NCI-H446 treated with DMSO at 0.1 percent for 48 hours (cell line): ENCODE data around the gene LRRFIP2.
"Not testable (repeated sequence)": the region's sequence is repeated elsewhere in the genome, so short reads cannot be mapped to it uniquely, and the experiment has no call there.

Source experiments
- DNase-seq: peaks from one replicate; lab custom pipeline; 2025; lab: John Stamatoyannopoulos, UW

The LRRFIP2 gene

GRCh38 chr3:37189109-37189508 is 14.7 kb upstream of the LRRFIP2 start:
- no peak for DNase-seq

GRCh38 chr3:37183976-37184375 is 9.6 kb upstream of the LRRFIP2 start:
- DNase-seq: no peak

- no peak for DNase-seq
Measured at GRCh38 chr3:37183375-37183831, 9.0 kb upstream of the LRRFIP2 start.

GRCh38 chr3:37182816-37183215 is 8.4 kb upstream of the LRRFIP2 start:
- DNase-seq: no peak

GRCh38 chr3:37181756-37182155 is 7.4 kb upstream of the LRRFIP2 start:
- no peak for DNase-seq

DNA sequence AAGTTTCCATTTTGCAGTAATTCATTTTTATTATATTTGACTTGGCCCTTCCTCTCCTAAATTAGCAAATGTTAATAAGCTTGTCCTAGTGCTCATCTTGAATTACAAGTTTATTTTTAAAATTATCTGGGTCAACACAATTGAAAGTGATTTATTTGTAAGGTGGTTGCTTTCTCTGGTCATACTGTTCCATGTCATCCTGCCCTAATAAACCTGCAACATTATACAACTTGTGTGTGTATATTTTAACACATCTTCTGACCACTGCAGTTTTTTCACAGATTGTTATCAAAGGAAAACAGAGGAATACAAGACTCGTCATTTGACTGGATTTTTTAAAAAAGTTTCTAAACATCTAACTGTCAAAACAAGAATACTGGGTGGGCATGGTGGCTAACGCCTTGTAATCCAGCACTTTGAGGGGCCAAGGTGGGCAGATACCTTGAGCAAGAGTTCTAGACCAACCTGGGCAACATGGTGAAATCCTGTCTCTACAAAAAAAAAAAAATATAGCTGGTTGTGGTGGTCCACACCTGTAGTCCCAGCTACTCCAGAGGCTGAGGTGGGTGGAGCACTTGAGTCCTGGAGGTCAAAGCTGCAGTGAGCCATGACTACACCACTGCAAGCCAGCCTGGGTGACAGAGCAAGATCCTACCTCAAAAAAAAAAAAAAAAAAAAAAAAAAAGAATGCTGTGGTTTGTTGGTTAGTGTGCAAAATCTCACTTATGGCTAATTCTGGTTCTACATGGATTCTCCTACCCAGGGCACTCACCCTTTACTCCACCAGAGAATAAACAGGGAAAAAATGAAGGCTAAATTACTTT is 5.0 kb upstream of the LRRFIP2 start:
- DNase-seq: no peak

DNA sequence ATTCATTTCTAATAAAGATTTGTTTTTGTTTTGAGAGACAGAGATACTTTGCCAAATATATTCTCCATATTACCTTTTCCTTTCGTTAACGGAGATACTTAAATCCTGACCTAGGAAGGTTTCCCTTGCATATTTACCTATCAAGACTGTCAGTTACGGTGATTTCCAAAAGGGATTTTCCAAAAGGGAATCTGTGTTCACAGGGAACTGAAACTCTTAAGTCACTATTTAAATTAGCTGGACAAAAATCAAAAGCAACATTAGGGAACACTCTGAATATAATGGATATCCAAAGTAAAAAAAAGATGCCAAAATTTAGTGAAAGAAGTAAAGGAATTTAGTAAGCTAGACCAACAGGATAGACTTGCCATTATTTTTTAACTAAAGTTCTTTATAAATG is 576 bp downstream of the LRRFIP2 start:
- DNase-seq: no peak

GRCh38 chr3:37171144-37171543 is 3.2 kb downstream of the LRRFIP2 start:
- DNase-seq: no peak

DNA sequence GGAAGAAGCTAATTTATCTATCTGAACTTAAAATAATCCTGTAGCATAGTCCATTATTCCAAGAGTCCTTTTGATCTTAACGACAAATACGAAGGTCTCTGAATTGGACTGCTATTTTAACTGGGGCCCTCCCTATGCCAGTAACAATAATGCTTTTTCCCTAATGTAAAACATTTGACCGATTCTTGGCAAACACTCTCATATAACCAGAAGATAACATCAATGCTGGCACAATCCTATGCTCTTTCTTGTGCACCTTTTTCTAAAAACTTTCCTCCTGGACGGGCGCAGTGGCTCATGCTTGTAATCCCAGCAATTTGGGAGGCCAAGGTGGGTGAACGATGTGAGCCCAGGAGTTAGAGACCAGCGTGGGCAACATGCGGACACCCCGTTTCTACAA is 3.9 kb downstream of the LRRFIP2 start:
- DNase-seq: no peak

GRCh38 chr3:37170060-37170459 is 4.3 kb downstream of the LRRFIP2 start:
- no peak for DNase-seq

GRCh38 chr3:37168896-37169295 is 5.5 kb downstream of the LRRFIP2 start:
- no peak for DNase-seq

DNA sequence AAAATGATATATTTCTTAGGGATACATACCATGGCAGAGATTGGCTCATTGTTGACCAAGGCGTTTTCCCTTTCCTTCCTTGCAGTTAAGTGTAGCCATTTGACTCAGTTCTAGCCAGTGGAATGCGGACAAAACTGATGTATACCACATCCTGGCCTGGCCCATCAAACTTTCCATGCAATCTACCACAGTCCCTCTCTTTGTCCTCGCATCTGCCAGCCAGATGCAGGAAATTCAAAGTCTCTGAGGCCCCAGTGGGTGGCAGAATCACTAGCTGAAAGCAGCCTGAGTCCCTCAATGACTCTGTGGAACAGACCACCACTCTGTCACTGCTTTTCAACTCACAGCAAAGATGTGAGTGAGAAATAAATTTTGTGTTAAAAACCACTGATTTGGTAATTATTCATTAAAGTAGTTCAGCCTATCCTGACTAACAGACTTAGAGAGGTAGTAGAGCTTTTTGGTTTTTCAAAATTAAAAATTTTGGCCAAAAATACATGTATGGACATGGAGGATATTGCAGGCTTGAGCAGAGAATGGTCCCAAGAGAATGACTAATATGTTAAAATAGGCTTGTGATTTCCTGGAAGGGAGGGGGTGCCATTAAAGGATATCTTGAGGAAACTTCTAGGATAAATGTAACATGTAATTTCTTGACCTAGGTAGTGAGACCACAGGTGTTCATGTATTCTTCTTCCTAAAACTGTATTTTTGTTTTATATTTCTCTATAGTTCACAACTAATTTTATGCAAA is 10.9 kb downstream of the LRRFIP2 start:
- DNase-seq: no peak

- no peak for DNase-seq
Measured at GRCh38 chr3:37162501-37163245, 11.7 kb downstream of the LRRFIP2 start.

DNA sequence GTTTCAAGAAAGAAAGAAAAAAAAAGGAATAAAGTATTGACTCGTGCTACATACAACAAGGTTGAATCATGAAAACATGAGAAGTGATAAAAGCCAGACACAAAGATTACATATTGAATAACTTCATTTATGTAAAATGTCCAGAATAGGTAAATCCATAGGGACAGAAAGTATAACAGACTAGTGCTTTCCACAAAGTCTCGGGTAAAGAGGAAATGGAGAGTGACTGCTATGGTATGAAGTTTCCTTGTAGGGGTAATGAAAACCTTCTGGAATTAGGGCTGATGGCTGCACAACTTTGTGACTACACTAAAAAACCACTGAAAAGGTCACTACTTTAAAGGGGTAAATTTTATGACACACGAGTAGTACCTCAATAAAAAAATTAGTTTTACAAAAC is 13.0 kb downstream of the LRRFIP2 start:
- no peak for DNase-seq

GRCh38 chr3:37155782-37156181 is 18.6 kb downstream of the LRRFIP2 start:
- no peak for DNase-seq

GRCh38 chr3:37154668-37155314 is 19.6 kb downstream of the LRRFIP2 start:
- DNase-seq: no peak

DNA sequence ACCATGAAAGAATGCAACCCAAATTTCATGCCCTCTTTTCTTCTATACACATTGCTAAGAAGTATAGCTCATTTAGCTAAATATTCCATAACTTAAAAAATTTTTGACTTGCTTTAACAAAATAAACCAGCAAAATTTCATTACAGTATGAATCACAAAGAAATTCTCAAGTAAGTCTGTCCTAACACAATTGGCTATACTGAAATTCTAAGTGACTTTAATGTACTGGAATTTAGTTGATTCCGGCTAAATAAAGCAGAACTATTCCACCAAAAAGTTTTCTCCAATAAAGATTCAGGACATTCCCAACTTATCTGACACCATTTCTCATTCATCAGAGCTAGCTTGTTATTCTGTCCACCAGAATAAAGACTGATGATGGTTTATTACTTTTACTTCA is 23.8 kb downstream of the LRRFIP2 start:
- no peak for DNase-seq

DNA sequence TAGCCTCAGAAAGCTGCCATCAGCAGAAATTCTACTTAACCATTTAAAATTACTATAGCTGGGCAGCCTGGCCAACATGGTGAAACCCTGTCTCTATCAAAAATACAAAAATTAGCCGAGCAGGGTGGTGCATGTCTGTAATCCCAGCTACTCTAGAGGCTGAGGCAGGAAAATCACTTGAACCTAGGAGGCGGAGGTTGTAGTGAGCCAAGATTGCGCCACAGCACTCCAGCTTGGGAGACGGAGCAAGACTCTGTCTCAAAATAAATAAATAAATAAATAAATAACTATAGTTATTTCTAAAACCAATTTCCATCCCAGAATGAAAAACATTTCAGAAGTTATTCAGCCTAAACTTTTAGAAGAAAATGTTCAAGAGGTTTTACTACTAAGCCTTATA is 25.1 kb downstream of the LRRFIP2 start:
- no peak for DNase-seq

GRCh38 chr3:37148208-37148607 is 26.2 kb downstream of the LRRFIP2 start:
- no peak for DNase-seq

DNA sequence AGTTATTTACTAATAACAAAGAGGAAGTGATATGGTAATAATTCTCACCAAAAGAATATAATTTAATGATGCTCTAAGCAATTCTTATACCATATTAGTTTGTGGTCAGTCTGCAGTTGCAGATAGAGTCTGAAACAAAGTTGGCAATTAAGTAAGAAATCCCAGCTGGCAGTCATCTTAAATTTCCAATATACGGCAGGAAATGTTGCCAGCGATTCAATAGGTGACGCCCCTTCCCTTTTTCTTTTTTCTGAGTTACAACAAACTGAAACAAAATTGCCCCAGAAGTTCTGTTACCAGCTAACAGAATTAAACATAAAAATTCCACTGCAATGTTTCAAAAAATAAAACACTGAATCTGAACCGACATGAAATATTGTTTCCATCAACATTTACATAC is 26.7 kb downstream of the LRRFIP2 start:
- no peak for DNase-seq

DNA sequence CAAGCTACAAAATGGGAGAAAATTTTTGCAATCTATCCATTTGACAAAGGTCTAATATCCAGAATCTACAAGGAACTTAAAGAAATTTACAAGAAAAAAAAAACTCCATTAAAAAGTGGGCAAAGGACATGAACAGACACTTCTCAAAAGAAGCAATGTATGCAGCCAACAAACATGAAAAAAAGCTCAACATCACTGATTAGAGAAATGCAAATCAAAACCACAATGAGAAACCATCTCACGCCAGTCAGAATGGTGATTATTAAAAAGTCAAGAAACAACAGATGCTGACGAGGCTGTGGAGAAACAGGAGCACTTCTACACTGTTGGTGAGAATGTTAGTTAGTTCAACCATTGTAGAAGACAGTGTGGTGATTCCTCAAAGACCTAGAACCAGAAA is 27.5 kb downstream of the LRRFIP2 start:
- not testable (repeated sequence) for DNase-seq

DNA sequence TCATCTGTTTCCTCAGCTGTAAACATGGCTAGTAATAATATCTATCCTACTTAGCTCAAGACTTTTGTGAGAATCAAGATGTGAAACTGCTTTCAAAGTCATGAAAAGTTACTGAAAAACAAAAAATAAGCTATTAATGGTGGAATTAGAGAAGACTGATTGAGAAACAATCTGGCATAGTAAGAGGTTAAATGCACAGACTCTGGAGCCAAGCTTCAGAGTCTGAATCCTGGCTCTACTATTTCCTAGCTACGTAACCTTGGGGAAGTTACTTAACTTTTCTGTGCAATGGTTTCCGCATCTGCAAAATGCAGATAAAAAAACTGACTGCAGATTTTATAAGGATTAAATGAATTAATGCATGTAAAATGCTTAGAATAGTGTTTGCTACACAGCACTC is 28.8 kb downstream of the LRRFIP2 start:
- no peak for DNase-seq
